Measurements from ENCODE around the gene RBM23. TPM values are rescaled to one million over a fixed set of nuclear protein-coding genes. Genes with fewer than 3 reads are reported as not detected.

RBM23 gene
- total RNA-seq, 1 experiment from 2014 or later: 105 TPM

GRCh38 chr14:22932146-22932545, 13.2 kb upstream of the RBM23 start:
- no peak for TF ChIP-seq EZH2 (IDR thresholded peaks at IDR 0.05; ENCODE audit: borderline replicate concordance, low read depth, low read length, poor library complexity, severe bottlenecking)
- no peak for TF ChIP-seq CTCF (conservative IDR thresholded peaks at IDR 0.05; ENCODE audit: low read depth, low read length)
- no peak for DNase-seq (ENCODE audit: low spot score)
- peaks cover 3% of the 10 kb centered on the region for H3K36me3 ChIP-seq (ENCODE audit: insufficient read depth, low read length, poor library complexity, severe bottlenecking)
- CTCF ChIA-PET: no interaction called here
- peaks cover 13% of the 10 kb centered on the region for H3K4me1 ChIP-seq (ENCODE audit: insufficient read depth, low read length, poor library complexity, severe bottlenecking)
- BruUV-seq (replicated peaks): no TSS peak
- no peak overlapping the region for H3K27ac ChIP-seq (ENCODE audit: low read depth, low read length, poor library complexity, severe bottlenecking)
- no peak overlapping the region for H3K4me3 ChIP-seq (ENCODE audit: low read depth, low read length, poor library complexity, severe bottlenecking)
- H3K27me3 ChIP-seq (replicated peaks; ENCODE audit: insufficient read depth, low read depth, low read length, poor library complexity): no peaks in the 10 kb centered on the region
- intact Hi-C loops (cut with micrococcal nuclease; ENCODE audit: unreplicated experiment): no loop called here
- H3K9me3 ChIP-seq (ENCODE audit: low read depth, low read length, poor library complexity, severe bottlenecking): no peaks in the 10 kb centered on the region
- POLR2A ChIA-PET (ENCODE audit: low non-redundant PET): no interaction called here

- ChIA-PET POLR2A (ENCODE audit: low non-redundant PET) (interaction anchor here (0.7 kb wide), 2 partner anchors 10 to 97 kb away, joined by 3 read pairs; no protein-coding TSS in a partner anchor), CTCF (interaction anchor here (0.6 to 2.1 kb wide), 10 partner anchors 13 to 139 kb away, joined by 3 to 10 read pairs (median 4); partner anchors contain the start of genes AJUBA and HAUS4)
- H3K9me3 ChIP-seq (ENCODE audit: low read depth, low read length, poor library complexity, severe bottlenecking): no peaks in the 10 kb centered on the region
- H3K27ac ChIP-seq (ENCODE audit: low read depth, low read length, poor library complexity, severe bottlenecking): peak overlapping the region; percentile 82
- peaks cover 23% of the 10 kb centered on the region for H3K36me3 ChIP-seq (ENCODE audit: insufficient read depth, low read length, poor library complexity, severe bottlenecking)
- intact Hi-C loops (cut with micrococcal nuclease; ENCODE audit: unreplicated experiment): loop anchor here (2.0 to 5.0 kb wide), 2 partner anchors 27 to 52 kb away; partner anchors contain the start of genes AJUBA and HAUS4
- H3K4me3 ChIP-seq (ENCODE audit: low read depth, low read length, poor library complexity, severe bottlenecking): peak overlapping the region; percentile 88
- peaks cover 14% of the 10 kb centered on the region for H3K4me1 ChIP-seq (ENCODE audit: insufficient read depth, low read length, poor library complexity, severe bottlenecking)
- DNase-seq (ENCODE audit: low spot score): no peak
- no peaks in the 10 kb centered on the region for H3K27me3 ChIP-seq (replicated peaks; ENCODE audit: insufficient read depth, low read depth, low read length, poor library complexity)
- no TSS peak for BruUV-seq (replicated peaks)
- TF ChIP-seq CTCF (conservative IDR thresholded peaks at IDR 0.05; ENCODE audit: low read depth, low read length) (no peak), EZH2 (IDR thresholded peaks at IDR 0.05; ENCODE audit: borderline replicate concordance, low read depth, low read length, poor library complexity, severe bottlenecking) (no peak)
Observed at GRCh38 chr14:22929961-22930364, 11.0 kb upstream of the RBM23 start.

GRCh38 chr14:22929104-22929960, 10.4 kb upstream of the RBM23 start, which contains the start of gene PRMT5:
PRMT5 (minus strand) TSS chr14:22929376; CDS start chr14:22929361, 15 bp downstream.
- TF ChIP-seq CTCF (conservative IDR thresholded peaks at IDR 0.05; ENCODE audit: low read depth, low read length) (no peak), EZH2 (IDR thresholded peaks at IDR 0.05; ENCODE audit: borderline replicate concordance, low read depth, low read length, poor library complexity, severe bottlenecking) (no peak)
- POLR2A ChIA-PET (ENCODE audit: low non-redundant PET): interaction anchor here (0.7 kb wide), 2 partner anchors 9 to 98 kb away, joined by 3 read pairs; no protein-coding TSS in a partner anchor

More at GRCh38 chr14:22929104-22929960, 10.4 kb upstream of the RBM23 start, which contains the start of gene PRMT5:
- peak within 1 kb of the TSS; percentile 87 for H3K27ac ChIP-seq (ENCODE audit: low read depth, low read length, poor library complexity, severe bottlenecking)
- intact Hi-C loops (cut with micrococcal nuclease; ENCODE audit: unreplicated experiment): loop anchor here (5.0 kb wide), 1 partner anchor 53 kb away; the partner anchor contains the start of gene AJUBA
- CTCF ChIA-PET: interaction anchor here (0.6 to 2.1 kb wide), 10 partner anchors 13 to 140 kb away, joined by 3 to 10 read pairs (median 4); partner anchors contain the start of genes AJUBA and HAUS4
- H3K9me3 ChIP-seq (ENCODE audit: low read depth, low read length, poor library complexity, severe bottlenecking): no peaks in the 10 kb centered on the region
- H3K27me3 ChIP-seq (replicated peaks; ENCODE audit: insufficient read depth, low read depth, low read length, poor library complexity): no peaks in the 10 kb centered on the region
- no TSS peak for BruUV-seq (replicated peaks)
- peak within 1 kb of the TSS; percentile 88 for H3K4me3 ChIP-seq (ENCODE audit: low read depth, low read length, poor library complexity, severe bottlenecking)
- peaks cover 15% of the 10 kb centered on the region for H3K4me1 ChIP-seq (ENCODE audit: insufficient read depth, low read length, poor library complexity, severe bottlenecking)
- DNase-seq (ENCODE audit: low spot score): peak; percentile 100
- H3K36me3 ChIP-seq (ENCODE audit: insufficient read depth, low read length, poor library complexity, severe bottlenecking): peaks cover 29% of the 10 kb centered on the region
